Measurements from ENCODE around the gene PPP4R1.
A peak's percentile ranks its signal among the peaks of the same experiment; 100 is the strongest.

The PPP4R1 gene

GRCh38 chr18:9628984-9629383, 14.6 kb upstream of the PPP4R1 start:
- no peaks in the 10 kb centered on the region for H3K79me1 ChIP-seq (ENCODE audit: low read depth, low read length)
- no peak overlapping the region for H3K4me2 ChIP-seq (ENCODE audit: insufficient read depth, low read length, poor library complexity, severe bottlenecking)
- H2BK5ac ChIP-seq (ENCODE audit: low read length), result no peak overlapping the region
- no peak overlapping the region for H2AFZ ChIP-seq (ENCODE audit: low read length)
- no peak overlapping the region for H3K4ac ChIP-seq (ENCODE audit: low read length)
- no peak overlapping the region for H2AK5ac ChIP-seq (ENCODE audit: low read depth, low read length)
- no peak overlapping the region for H3K9ac ChIP-seq (ENCODE audit: low read depth, low read length, poor library complexity)
- no peak overlapping the region for H3K23ac ChIP-seq (ENCODE audit: low read depth, low read length, poor library complexity)
- no peak overlapping the region for H3K14ac ChIP-seq (ENCODE audit: low read length)
- H2BK15ac ChIP-seq (ENCODE audit: low read length), result no peak overlapping the region
- no peak overlapping the region for H2BK120ac ChIP-seq (ENCODE audit: low read depth, low read length)
- no peak overlapping the region for H2BK12ac ChIP-seq (ENCODE audit: low read length)
- H3K4me3 ChIP-seq (ENCODE audit: low read length in 2 of 2), result no peak overlapping the region
- no peaks in the 10 kb centered on the region for H3K36me3 ChIP-seq (replicated peaks in 1 of 2; ENCODE audit: control insufficient read depth in 2 of 2, insufficient read depth in 2 of 2, low read length in 2 of 2)
- no peaks in the 10 kb centered on the region for H3K27me3 ChIP-seq (ENCODE audit: control insufficient read depth in 3 of 3, insufficient read depth in 3 of 3, low read depth in 1 of 3, low read length in 3 of 3)
- no peak overlapping the region for H3K27ac ChIP-seq (replicated peaks; ENCODE audit: low read length)
- H4K8ac ChIP-seq (ENCODE audit: low read depth, low read length), result no peak overlapping the region
- no peaks in the 10 kb centered on the region for H3K9me3 ChIP-seq (replicated peaks in 1 of 2; ENCODE audit: control insufficient read depth in 2 of 2, insufficient read depth in 1 of 2, low read depth in 1 of 2, low read length in 2 of 2)
- peaks cover 0 to 3% of the 10 kb centered on the region in 2 donors for H3K4me1 ChIP-seq (ENCODE audit: control insufficient read depth in 2 of 2, insufficient read depth in 1 of 2, low read depth in 1 of 2, low read length in 2 of 2)
- no CpG with 5 or more reads among the region's 5 CpGs for WGBS, 2 donors (ENCODE audit: extremely low coverage in 2 of 2, insufficient read length in 2 of 2, insufficient replicate concordance in 1 of 2)
- H3K18ac ChIP-seq (ENCODE audit: low read length), result no peak overlapping the region
- DNase-seq (ENCODE audit: low spot score), result no peak
- H4K91ac ChIP-seq (ENCODE audit: low read depth, low read length, poor library complexity), result no peak overlapping the region

DNA sequence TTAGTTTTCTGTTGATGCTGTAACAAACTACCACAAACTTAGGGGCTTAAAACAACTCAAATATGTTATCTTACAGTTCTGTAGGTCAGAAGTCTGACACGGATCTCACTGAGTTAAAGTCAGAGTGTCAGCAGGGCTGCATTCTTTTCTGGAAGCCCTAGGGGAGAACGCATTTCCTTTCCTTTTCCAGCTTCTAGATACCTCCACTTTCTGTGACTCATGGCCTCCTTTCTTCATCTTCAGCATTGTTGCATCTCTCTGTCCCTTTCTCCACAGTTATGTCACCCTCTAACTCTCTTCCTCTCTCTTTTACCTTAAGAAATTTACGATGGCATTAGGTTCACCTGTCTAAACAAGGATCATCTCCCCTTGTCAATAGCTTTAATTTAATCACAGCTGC, 13.3 kb upstream of the PPP4R1 start:
- WGBS, 2 donors (ENCODE audit: extremely low coverage in 2 of 2, insufficient read length in 2 of 2, insufficient replicate concordance in 1 of 2), result no CpG with 5 or more reads among the region's 3 CpGs
- Histone ChIP-seq H3K18ac (ENCODE audit: low read length) (no peak overlapping the region), H3K27ac (replicated peaks; ENCODE audit: low read length) (no peak overlapping the region), H2BK12ac (ENCODE audit: low read length) (no peak overlapping the region), H3K9ac (ENCODE audit: low read depth, low read length, poor library complexity) (no peak overlapping the region), H2AK5ac (ENCODE audit: low read depth, low read length) (no peak overlapping the region), H3K27me3 (ENCODE audit: control insufficient read depth in 3 of 3, insufficient read depth in 3 of 3, low read depth in 1 of 3, low read length in 3 of 3) (no peaks in the 10 kb centered on the region), H3K4me2 (ENCODE audit: insufficient read depth, low read length, poor library complexity, severe bottlenecking) (no peak overlapping the region), H3K4ac (ENCODE audit: low read length) (no peak overlapping the region), H3K4me1 (ENCODE audit: control insufficient read depth in 2 of 2, insufficient read depth in 1 of 2, low read depth in 1 of 2, low read length in 2 of 2) (peaks cover 0 to 3% of the 10 kb centered on the region in 2 donors), H2AFZ (ENCODE audit: low read length) (peak overlapping the region; percentile 55), H3K4me3 (ENCODE audit: low read length in 2 of 2) (no peak overlapping the region), H4K91ac (ENCODE audit: low read depth, low read length, poor library complexity) (no peak overlapping the region), H3K79me1 (ENCODE audit: low read depth, low read length) (no peaks in the 10 kb centered on the region), H2BK5ac (ENCODE audit: low read length) (no peak overlapping the region), H3K9me3 (replicated peaks in 1 of 2; ENCODE audit: control insufficient read depth in 2 of 2, insufficient read depth in 1 of 2, low read depth in 1 of 2, low read length in 2 of 2) (no peaks in the 10 kb centered on the region), H2BK15ac (ENCODE audit: low read length) (no peak overlapping the region), H3K23ac (ENCODE audit: low read depth, low read length, poor library complexity) (no peak overlapping the region), H3K14ac (ENCODE audit: low read length) (no peak overlapping the region), H4K8ac (ENCODE audit: low read depth, low read length) (no peak overlapping the region), H3K36me3 (replicated peaks in 1 of 2; ENCODE audit: control insufficient read depth in 2 of 2, insufficient read depth in 2 of 2, low read length in 2 of 2) (no peaks in the 10 kb centered on the region), H2BK120ac (ENCODE audit: low read depth, low read length) (no peak overlapping the region)
- no peak for DNase-seq (ENCODE audit: low spot score)

- H3K4me3 ChIP-seq (ENCODE audit: low read length in 2 of 2), result no peak overlapping the region
- DNase-seq (ENCODE audit: low spot score), result no peak
- no peaks in the 10 kb centered on the region for H3K27me3 ChIP-seq (ENCODE audit: control insufficient read depth in 3 of 3, insufficient read depth in 3 of 3, low read depth in 1 of 3, low read length in 3 of 3)
- no CpG with 5 or more reads among the region's 8 CpGs for WGBS, 2 donors (ENCODE audit: extremely low coverage in 2 of 2, insufficient read length in 2 of 2, insufficient replicate concordance in 1 of 2)
- H4K8ac ChIP-seq (ENCODE audit: low read depth, low read length), result no peak overlapping the region
- peaks cover 6 to 14% of the 10 kb centered on the region in 2 donors for H3K4me1 ChIP-seq (ENCODE audit: control insufficient read depth in 2 of 2, insufficient read depth in 1 of 2, low read depth in 1 of 2, low read length in 2 of 2)
- no peak overlapping the region for H3K9ac ChIP-seq (ENCODE audit: low read depth, low read length, poor library complexity)
- H2AK5ac ChIP-seq (ENCODE audit: low read depth, low read length), result no peak overlapping the region
- no peak overlapping the region for H3K23ac ChIP-seq (ENCODE audit: low read depth, low read length, poor library complexity)
- H3K4me2 ChIP-seq (ENCODE audit: insufficient read depth, low read length, poor library complexity, severe bottlenecking), result no peak overlapping the region
- no peaks in the 10 kb centered on the region for H3K9me3 ChIP-seq (replicated peaks in 1 of 2; ENCODE audit: control insufficient read depth in 2 of 2, insufficient read depth in 1 of 2, low read depth in 1 of 2, low read length in 2 of 2)
- H2BK5ac ChIP-seq (ENCODE audit: low read length), result no peak overlapping the region
- no peak overlapping the region for H3K14ac ChIP-seq (ENCODE audit: low read length)
- H2BK15ac ChIP-seq (ENCODE audit: low read length), result no peak overlapping the region
- H3K4ac ChIP-seq (ENCODE audit: low read length), result no peak overlapping the region
- no peaks in the 10 kb centered on the region for H3K36me3 ChIP-seq (replicated peaks in 1 of 2; ENCODE audit: control insufficient read depth in 2 of 2, insufficient read depth in 2 of 2, low read length in 2 of 2)
- H3K27ac ChIP-seq (replicated peaks; ENCODE audit: low read length), result no peak overlapping the region
- H2AFZ ChIP-seq (ENCODE audit: low read length), result no peak overlapping the region
- H2BK12ac ChIP-seq (ENCODE audit: low read length), result no peak overlapping the region
- H4K91ac ChIP-seq (ENCODE audit: low read depth, low read length, poor library complexity), result no peak overlapping the region
- no peaks in the 10 kb centered on the region for H3K79me1 ChIP-seq (ENCODE audit: low read depth, low read length)
- no peak overlapping the region for H2BK120ac ChIP-seq (ENCODE audit: low read depth, low read length)
- no peak overlapping the region for H3K18ac ChIP-seq (ENCODE audit: low read length)
Measured at GRCh38 chr18:9619990-9620389, 5.6 kb upstream of the PPP4R1 start.

DNA sequence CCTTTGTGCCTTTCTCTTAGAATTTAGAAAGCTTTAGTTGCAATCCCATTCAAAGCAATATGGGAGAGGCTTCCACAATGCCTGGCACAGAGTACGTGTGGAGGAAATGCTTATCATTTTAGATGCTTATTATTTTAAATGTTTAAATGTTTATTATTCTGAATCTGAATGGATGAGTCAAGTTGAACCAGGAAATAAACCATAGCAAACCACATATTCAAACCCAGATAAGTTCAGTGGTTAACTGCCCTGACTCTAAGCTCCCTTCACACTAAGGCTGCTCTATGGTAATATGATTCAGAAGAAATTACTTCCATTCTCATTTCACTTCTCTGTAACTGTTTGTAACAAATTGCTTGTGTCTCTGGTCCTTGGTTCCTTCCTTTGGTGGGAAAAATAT, 5.2 kb upstream of the PPP4R1 start:
- Histone ChIP-seq H4K8ac (ENCODE audit: low read depth, low read length) (no peak overlapping the region), H3K9me3 (replicated peaks in 1 of 2; ENCODE audit: control insufficient read depth in 2 of 2, insufficient read depth in 1 of 2, low read depth in 1 of 2, low read length in 2 of 2) (no peaks in the 10 kb centered on the region), H3K4ac (ENCODE audit: low read length) (no peak overlapping the region), H3K9ac (ENCODE audit: low read depth, low read length, poor library complexity) (no peak overlapping the region), H3K14ac (ENCODE audit: low read length) (no peak overlapping the region), H2BK5ac (ENCODE audit: low read length) (no peak overlapping the region), H2BK120ac (ENCODE audit: low read depth, low read length) (no peak overlapping the region), H3K23ac (ENCODE audit: low read depth, low read length, poor library complexity) (no peak overlapping the region), H2BK12ac (ENCODE audit: low read length) (no peak overlapping the region), H2AFZ (ENCODE audit: low read length) (peak overlapping the region; percentile 35), H2BK15ac (ENCODE audit: low read length) (no peak overlapping the region), H4K91ac (ENCODE audit: low read depth, low read length, poor library complexity) (no peak overlapping the region), H3K36me3 (replicated peaks in 1 of 2; ENCODE audit: control insufficient read depth in 2 of 2, insufficient read depth in 2 of 2, low read length in 2 of 2) (no peaks in the 10 kb centered on the region), H3K27me3 (ENCODE audit: control insufficient read depth in 3 of 3, insufficient read depth in 3 of 3, low read depth in 1 of 3, low read length in 3 of 3) (no peaks in the 10 kb centered on the region), H2AK5ac (ENCODE audit: low read depth, low read length) (no peak overlapping the region), H3K4me3 (ENCODE audit: low read length in 2 of 2) (no peak overlapping the region), H3K27ac (replicated peaks; ENCODE audit: low read length) (no peak overlapping the region), H3K4me2 (ENCODE audit: insufficient read depth, low read length, poor library complexity, severe bottlenecking) (no peak overlapping the region), H3K79me1 (ENCODE audit: low read depth, low read length) (no peaks in the 10 kb centered on the region), H3K18ac (ENCODE audit: low read length) (no peak overlapping the region), H3K4me1 (ENCODE audit: control insufficient read depth in 2 of 2, insufficient read depth in 1 of 2, low read depth in 1 of 2, low read length in 2 of 2) (peaks cover 6 to 14% of the 10 kb centered on the region in 2 donors)
- WGBS, 2 donors (ENCODE audit: extremely low coverage in 2 of 2, insufficient read length in 2 of 2, insufficient replicate concordance in 1 of 2), result no CpG with 5 or more reads among the region's 1 CpG
- DNase-seq (ENCODE audit: low spot score), result no peak

Data from neuronal stem cell (in vitro differentiated cells).